Prostate gland (tissue), 2 donors: ENCODE measurements around the gene MRNIP. TPM values are rescaled to one million over a fixed set of nuclear protein-coding genes. Genes with fewer than 3 reads are reported as not detected.

Source experiments
- DNase-seq: peaks from one replicate; pipeline ENCODE4 v3.0.0-alpha.2; 2019; ENCODE audit warnings: low spot score
- H3K27ac ChIP-seq, 2 donors: fragments of 200-600 bp; sonication (generic); 2 replicates each; pipeline ENCODE4 v1.5.1; 2017 to 2019
- H3K27me3 ChIP-seq: fragments of 200-600 bp; sonication (generic); replicated peaks from 2 replicates; pipeline ENCODE4 v1.5.1; 2019; ENCODE audit not compliant: insufficient read depth
- H3K36me3 ChIP-seq, 2 donors: fragments of 200-600 bp; sonication (generic); 1 replicate in 1 of 2; 2 replicates in 1 of 2; pipeline versions ENCODE4 v1.5.1 to v1.8.1; 2017 to 2019
- H3K4me1 ChIP-seq: fragments of 200-600 bp; sonication (generic); replicated peaks from 2 replicates; pipeline ENCODE4 v1.5.1; 2019
- H3K4me3 ChIP-seq, 2 donors: fragments of 200-600 bp; sonication (generic); 2 replicates each; pipeline ENCODE4 v1.5.1; 2017 to 2019
- H3K9me3 ChIP-seq: fragments of 200-600 bp; sonication (generic); 2 replicates; pipeline ENCODE4 v1.5.1; 2017
- POLR2A ChIP-seq: fragments of 450-650 bp; IDR thresholded peaks from one replicate; pipeline ENCODE4 v1.6.1; 2016; ENCODE audit warnings: antibody characterized with exemption, mild to moderate bottlenecking
- POLR2AphosphoS5 ChIP-seq: sonication (generic); formaldehyde crosslinking; IDR thresholded peaks from one replicate; pipeline ENCODE4 v1.6.1; 2017; ENCODE audit warnings: antibody characterized with exemption
- WGBS: methylation state at CpG from one replicate; pipeline ENCODE4 v1.1.5; 2018; 5-methylcytosine and 5-hydroxymethylcytosine counted together
- intact Hi-C: fragments of 100-400 bp; cut with DNase I; formaldehyde crosslinking; loops from one replicate; pipeline ENCODE4 v1.14.2; 2022
- total RNA-seq, 2 donors: library from RNA; depleted of rRNA; stranded (reverse); fragments of >200 nt; gene quantifications; one replicate each; pipeline ENCODE4 v1.1.0, GENCODE V29; 2016
- TF ChIP-seq, protein P1 (sequence below), 4 experiments: fragments of 200-600 bp in 2 of 4; fragments of 450-650 bp in 2 of 4; sonication (generic) in 2 of 4; IDR thresholded peaks; 1 replicate in 3 of 4; 2 replicates in 1 of 4; pipeline ENCODE4 v1.5.1; 2016 to 2019; ENCODE audit warnings: antibody characterized with exemption in 4 of 4, mild to moderate bottlenecking in 2 of 4, moderate library complexity in 2 of 4

Gene MRNIP
- total RNA-seq, 2 donors from 2014 or later: 30.0 to 55.2 TPM

DNA sequence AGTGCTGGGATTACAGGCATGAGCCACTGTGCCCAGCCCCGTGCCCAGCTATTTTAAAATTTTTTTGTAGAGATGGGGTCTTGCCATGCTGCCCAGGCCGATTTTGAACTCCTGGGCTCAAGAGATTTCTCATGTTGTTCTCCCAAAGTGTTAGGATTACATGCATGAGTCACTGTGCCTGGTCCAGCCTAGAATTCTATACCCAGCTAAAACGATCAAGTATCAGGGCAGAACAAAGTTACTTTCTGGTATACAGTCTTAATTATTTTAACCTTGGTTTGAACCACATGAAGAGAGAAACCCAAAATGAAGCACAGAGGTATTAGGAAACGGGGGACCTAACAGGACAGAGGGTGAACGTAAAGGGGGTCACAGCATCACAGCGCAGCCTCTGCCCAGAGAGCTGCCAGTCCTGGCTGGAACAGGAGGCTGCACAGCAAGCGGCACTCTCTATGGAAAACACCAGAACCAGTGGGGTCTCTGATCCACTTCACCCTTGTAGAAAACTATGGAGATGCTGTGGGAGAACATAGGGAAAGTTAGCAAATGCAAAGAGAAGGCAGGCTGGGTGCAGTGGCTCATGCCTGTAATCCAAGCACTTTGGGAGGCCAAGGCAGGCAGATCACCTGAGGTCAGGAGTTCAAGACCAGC lies 27.7 kb downstream of the MRNIP start:
- TF ChIP-seq, protein P1, sequence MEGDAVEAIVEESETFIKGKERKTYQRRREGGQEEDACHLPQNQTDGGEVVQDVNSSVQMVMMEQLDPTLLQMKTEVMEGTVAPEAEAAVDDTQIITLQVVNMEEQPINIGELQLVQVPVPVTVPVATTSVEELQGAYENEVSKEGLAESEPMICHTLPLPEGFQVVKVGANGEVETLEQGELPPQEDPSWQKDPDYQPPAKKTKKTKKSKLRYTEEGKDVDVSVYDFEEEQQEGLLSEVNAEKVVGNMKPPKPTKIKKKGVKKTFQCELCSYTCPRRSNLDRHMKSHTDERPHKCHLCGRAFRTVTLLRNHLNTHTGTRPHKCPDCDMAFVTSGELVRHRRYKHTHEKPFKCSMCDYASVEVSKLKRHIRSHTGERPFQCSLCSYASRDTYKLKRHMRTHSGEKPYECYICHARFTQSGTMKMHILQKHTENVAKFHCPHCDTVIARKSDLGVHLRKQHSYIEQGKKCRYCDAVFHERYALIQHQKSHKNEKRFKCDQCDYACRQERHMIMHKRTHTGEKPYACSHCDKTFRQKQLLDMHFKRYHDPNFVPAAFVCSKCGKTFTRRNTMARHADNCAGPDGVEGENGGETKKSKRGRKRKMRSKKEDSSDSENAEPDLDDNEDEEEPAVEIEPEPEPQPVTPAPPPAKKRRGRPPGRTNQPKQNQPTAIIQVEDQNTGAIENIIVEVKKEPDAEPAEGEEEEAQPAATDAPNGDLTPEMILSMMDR (IDR thresholded peaks at IDR 0.05): no peak
- WGBS: 91% methylated on average over 7 of the region's 7 CpGs
- no peaks in the 10 kb centered on the region for H3K4me1 ChIP-seq

GRCh38 chr5:179829732-179830435 lies 28.7 kb downstream of the MRNIP start:
- intact Hi-C loops: no loop called here
- no peaks in the 10 kb centered on the region for H3K9me3 ChIP-seq
- H3K27ac ChIP-seq: peak overlapping the region in 1 of 2 donors; percentile 14
- H3K36me3 ChIP-seq: peaks cover 24 to 41% of the 10 kb centered on the region in 2 donors
- no peak for TF ChIP-seq POLR2A
- TF ChIP-seq POLR2AphosphoS5: peak; percentile 27
- H3K27me3 ChIP-seq: no peaks in the 10 kb centered on the region
- peaks cover 3% of the 10 kb centered on the region for H3K4me1 ChIP-seq
- no peak overlapping the region for H3K4me3 ChIP-seq
- WGBS: 76% methylated on average over 7 of the region's 7 CpGs
- no peak for DNase-seq

More for the DNA sequence above, 27.7 kb downstream of the MRNIP start:
- intact Hi-C loops: no loop called here
- Histone ChIP-seq H3K36me3 (peaks cover 16 to 30% of the 10 kb centered on the region in 2 donors), H3K9me3 (no peaks in the 10 kb centered on the region), H3K27ac (no peak overlapping the region), H3K4me3 (no peak overlapping the region), H3K27me3 (no peaks in the 10 kb centered on the region)
- no peak for DNase-seq

- Histone ChIP-seq H3K4me3 (no peak overlapping the region), H3K27ac (peak overlapping the region in 1 of 2 donors; percentile 14), H3K27me3 (no peaks in the 10 kb centered on the region), H3K36me3 (peaks cover 34 to 50% of the 10 kb centered on the region in 2 donors), H3K4me1 (peaks cover 11% of the 10 kb centered on the region), H3K9me3 (no peaks in the 10 kb centered on the region)
- WGBS: 94% methylated on average over 3 of the region's 3 CpGs
- DNase-seq: no peak
- intact Hi-C loops: no loop called here
- TF ChIP-seq POLR2AphosphoS5: no peak
- TF ChIP-seq, protein P1 (IDR thresholded peaks at IDR 0.05): no peak
- TF ChIP-seq POLR2A: no peak
Observed at GRCh38 chr5:179828756-179829421, 29.7 kb downstream of the MRNIP start.

DNA sequence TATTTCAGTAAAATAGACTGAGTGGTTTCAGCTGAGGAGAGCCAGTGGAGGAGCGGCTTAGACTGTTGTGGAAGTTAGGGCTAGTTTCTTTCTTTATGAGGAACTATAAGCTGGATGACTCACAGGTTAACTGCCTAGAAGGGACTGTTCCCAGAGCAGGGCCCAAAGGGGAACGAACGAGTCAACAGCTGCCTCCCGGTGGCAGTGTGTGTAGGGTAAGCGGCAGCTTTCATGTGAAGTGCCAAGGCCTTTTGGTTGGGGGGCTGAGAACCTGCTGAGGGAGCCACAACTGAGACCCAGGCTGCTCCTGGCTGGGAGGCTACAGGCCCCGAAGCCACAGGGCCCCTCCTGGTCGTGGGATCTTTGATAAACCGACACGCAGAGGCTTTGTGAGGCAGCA lies 30.9 kb downstream of the MRNIP start:
- Histone ChIP-seq H3K4me3 (no peak overlapping the region), H3K9me3 (no peaks in the 10 kb centered on the region), H3K27me3 (no peaks in the 10 kb centered on the region), H3K36me3 (peaks cover 27 to 50% of the 10 kb centered on the region in 2 donors), H3K27ac (peak overlapping the region in 1 of 2 donors; percentile 55), H3K4me1 (peaks cover 20% of the 10 kb centered on the region)
- intact Hi-C loops: no loop called here
- 40% methylated on average over 9 of the region's 9 CpGs for WGBS
- peak; percentile 38 for DNase-seq
- TF ChIP-seq, protein P1 (IDR thresholded peaks at IDR 0.05): no peak
- TF ChIP-seq POLR2A (no peak), POLR2AphosphoS5 (no peak)

DNA sequence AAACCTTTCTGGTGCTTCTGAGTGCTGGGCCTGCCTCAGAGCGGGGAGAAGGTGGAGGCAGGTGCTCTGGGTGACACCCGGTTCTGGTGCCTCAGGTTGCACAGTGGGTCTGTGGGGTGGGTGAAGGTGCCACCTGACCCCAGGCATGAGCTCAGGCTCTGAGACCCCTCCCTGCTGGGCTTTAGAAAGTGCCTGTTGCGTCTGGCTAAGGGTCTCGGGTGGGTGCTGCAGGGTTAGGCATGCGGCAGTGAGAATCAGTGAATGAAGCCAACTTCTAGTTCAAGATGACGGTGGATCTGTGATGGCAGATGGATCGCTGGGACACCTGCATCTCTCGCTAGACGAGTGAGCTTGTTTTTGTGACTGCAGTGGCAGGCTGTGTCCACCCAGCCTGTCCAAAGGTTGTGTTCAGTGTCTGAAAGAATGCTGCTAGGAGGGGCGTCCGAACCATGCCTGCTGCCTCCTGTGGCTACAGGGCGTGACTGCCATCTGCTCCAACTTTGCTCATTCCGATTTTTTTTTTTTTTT lies 32.9 kb downstream of the MRNIP start:
- Histone ChIP-seq H3K9me3 (no peaks in the 10 kb centered on the region), H3K27ac (no peak overlapping the region), H3K4me3 (no peak overlapping the region), H3K4me1 (peaks cover 20% of the 10 kb centered on the region), H3K27me3 (no peaks in the 10 kb centered on the region), H3K36me3 (peaks cover 26 to 33% of the 10 kb centered on the region in 2 donors)
- no peak for DNase-seq
- 83% methylated on average over 13 of the region's 13 CpGs for WGBS
- TF ChIP-seq, protein P1 (IDR thresholded peaks at IDR 0.05): no peak
- TF ChIP-seq POLR2A: no peak
- no peak for TF ChIP-seq POLR2AphosphoS5
- intact Hi-C loops: no loop called here
